T47D (cell line): ENCODE data around the gene FLYWCH2.
A peak's percentile ranks its signal among the peaks of the same experiment; 100 is the strongest.

Source experiments
- DNase-seq, 2 experiments: peaks; one replicate each; pipeline versions ENCODE4 v3.0.0 to v3.0.0-alpha.2; 2011 to 2012; ENCODE audit warnings: low read depth in 1 of 2, low spot score in 1 of 2
- JUND ChIP-seq: IDR thresholded peaks from 2 replicates; pipeline ENCODE4 v1.6.1; 2012; ENCODE audit warnings: low read depth
- in situ Hi-C: cut with HindIII; loops from 2 replicates; pipeline ENCODE4 v1.10.0; 2016; ENCODE audit warnings: low sequenced_read_pairs, low pct_unique_long_range_greater_than_20kb

The FLYWCH2 gene, protein sequence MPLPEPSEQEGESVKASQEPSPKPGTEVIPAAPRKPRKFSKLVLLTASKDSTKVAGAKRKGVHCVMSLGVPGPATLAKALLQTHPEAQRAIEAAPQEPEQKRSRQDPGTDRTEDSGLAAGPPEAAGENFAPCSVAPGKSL

DNA sequence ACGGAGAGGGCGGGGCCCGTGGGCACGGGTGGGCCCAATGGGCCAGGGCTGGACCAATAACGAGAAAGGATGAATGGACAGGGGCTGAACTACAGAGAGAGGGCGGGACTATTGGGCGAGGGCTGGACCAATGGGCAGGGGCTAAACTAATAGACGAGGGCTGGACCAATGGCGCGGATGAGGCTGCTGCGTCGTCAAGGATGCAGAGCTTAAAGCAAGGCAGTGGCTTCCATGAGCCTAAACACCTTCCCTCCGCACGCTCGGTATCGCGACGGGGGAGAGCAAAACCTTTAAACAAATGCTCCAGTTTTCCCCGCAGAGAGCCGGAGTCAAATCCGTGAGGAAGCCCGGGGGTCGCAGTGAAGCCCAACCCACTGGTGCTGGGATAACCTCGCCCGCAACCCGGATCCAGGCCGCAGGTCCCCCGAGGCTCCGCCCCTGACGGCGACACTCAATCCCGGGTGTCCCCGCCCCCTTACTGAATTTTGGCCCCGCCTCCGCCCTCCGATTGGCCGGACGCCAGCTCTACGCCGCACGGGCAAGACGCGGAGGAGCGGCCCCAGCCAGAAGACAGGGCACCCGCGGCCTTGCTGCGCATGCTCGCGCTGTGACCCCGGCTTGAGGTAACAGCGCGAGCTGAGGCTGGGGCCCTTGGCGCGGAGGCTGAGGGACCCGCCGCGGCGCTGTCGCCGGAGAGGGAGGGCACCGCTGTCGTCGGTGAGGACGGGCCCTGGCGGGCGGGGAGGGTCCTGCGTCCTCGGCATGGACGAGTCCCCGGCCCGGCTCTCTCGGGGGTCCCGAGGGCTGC, at the start of gene FLYWCH2:
FLYWCH2 (plus strand) TSS at position 566 of the 808 bp plus-strand sequence. CDS start 13,235 bp downstream, outside the sequence.
- in situ Hi-C loops: no loop called here
- peak; percentile 89 to 99 for DNase-seq
- TF ChIP-seq JUND: no peak

DNA sequence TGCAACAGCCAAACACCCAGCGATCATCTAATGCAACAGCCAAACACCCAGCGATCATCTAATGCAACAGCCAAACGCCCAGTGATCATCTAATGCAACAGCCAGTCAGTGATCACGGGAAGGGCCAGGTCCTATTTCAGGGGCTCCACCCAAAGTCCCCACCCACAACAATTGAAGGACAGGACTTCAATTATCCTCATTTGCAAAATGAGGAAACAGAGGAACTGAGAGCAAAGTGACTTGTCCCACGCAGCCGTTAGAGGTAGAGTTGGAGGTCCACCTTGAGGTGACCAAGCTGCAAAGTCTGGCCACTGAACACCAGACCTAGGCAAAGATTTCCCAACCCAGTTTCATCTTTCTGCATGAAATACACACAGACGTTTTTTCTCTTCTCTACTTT, 49.2 kb upstream of the FLYWCH2 start:
- in situ Hi-C loops: no loop called here
- TF ChIP-seq JUND: no peak
- DNase-seq: no peak

DNA sequence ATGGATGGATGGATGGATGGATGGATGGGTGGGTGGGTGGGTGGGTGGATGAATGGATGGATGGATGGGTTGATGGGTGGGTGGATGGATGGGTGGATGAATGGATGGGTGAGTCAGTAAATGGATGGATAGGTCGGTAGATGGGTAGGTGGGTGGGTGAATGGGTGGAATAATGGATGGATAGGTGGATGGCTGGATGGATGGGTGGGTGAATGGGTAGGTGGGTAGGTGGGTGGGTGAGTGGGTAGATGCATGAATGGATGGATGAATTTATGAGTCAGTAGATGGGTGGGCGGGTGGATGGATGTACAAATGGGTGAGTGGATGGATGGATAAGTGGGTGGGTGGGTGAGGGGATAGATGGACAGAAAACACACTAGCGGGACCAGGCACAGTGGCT, 48.0 kb upstream of the FLYWCH2 start:
- no peak for DNase-seq
- TF ChIP-seq JUND: no peak
- in situ Hi-C loops: no loop called here

DNA sequence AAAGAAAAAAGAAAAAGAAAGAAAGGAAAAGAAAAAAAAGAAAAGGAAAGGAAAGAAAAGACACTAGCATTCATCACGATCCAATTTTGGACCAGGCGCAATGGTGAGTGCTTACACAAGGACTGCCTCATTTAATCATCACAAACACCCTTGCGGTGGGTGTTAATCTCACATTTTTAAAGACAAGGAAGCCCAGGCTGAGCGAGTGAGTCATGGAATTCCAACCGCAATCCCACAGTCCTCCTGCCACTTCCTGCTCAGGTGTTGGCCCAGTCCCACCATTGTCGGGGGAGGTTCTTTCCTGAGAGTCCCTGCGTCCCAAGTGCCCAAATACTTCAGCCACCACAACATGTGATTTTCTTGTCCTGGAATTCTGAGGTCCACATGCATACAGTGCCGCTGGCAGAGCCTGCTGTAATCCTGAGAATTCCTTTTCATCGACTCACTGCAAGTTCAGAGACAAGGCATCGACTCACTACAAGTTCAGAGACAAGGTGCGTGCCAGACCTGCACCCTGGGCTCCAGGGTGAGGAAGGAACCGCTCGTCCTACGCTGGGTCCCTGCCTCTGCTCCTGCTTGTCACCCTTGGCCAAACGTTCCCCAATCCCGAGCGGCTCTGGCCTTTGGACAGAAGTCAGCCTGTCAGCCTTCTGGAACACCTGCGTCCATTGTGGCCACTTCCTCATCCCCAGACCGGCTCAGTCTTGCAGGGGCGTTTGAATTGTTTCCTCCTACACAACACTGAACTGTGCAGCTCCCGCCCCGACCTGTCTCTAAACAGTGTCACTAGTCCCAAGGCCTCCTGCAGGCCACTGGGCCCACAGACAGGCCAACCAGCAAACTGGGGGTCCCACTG, 47.1 kb upstream of the FLYWCH2 start:
- DNase-seq: peak; percentile 65 to 96
- no peak; the same call in 1 of the 2 replicates for TF ChIP-seq JUND
- in situ Hi-C loops: no loop called here

DNA sequence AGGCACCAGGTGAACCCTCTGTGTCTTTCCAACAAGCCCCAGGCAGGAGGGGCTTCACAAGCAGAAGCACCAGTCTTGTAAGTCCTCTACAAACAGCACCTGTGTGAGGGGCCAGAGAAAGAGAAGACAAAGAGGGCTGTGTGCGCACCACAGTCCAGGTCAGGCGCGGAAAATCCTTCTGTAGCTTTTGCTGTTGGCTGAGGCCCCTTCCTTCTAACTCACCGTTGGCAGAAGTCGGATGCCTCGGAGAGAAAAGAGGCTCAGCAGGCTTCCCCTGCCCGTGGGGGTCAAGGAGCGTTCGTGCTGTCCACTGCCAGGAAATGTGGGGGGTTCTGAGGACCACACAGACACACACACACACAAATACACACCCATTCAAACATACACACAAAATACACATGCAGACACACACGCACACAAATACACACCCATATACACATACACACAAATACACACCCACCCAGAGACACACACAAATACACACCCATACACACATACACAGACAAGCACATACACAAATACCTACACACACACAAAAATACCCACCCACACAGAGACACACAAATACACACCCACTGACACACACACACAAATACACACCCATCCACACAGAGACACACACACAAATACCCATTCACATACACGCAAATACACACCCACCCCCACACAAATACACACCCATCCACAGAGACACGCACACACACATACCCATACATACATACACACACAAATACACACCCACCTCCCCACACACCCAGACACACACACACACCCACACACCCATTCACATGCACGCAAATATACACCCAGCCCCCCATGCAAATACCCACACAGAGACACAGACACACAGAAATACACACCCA, 46.1 kb upstream of the FLYWCH2 start:
- no peak for DNase-seq
- in situ Hi-C loops: no loop called here
- TF ChIP-seq JUND: no peak

DNA sequence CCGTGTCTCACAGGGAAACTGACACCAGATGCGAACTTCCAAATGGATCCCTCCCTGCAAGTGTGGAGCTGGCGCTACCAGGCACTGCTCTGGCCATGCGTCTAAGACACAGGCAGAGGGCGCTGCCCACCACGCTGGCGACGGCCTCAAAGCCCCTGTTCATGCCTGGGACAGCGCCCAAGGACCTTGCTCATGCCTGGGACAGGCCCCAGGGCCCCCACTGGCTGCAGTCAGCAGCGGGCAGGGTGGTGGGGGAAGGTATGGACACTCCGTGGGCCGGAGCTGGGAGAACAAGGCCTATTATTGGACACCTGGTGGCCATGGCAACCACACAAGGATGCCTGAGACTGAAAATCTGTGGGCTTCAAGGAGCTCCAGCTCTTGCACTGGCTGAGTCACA, 44.1 kb upstream of the FLYWCH2 start:
- no peak for TF ChIP-seq JUND
- peak; percentile 83 for DNase-seq
- in situ Hi-C loops: no loop called here

DNA sequence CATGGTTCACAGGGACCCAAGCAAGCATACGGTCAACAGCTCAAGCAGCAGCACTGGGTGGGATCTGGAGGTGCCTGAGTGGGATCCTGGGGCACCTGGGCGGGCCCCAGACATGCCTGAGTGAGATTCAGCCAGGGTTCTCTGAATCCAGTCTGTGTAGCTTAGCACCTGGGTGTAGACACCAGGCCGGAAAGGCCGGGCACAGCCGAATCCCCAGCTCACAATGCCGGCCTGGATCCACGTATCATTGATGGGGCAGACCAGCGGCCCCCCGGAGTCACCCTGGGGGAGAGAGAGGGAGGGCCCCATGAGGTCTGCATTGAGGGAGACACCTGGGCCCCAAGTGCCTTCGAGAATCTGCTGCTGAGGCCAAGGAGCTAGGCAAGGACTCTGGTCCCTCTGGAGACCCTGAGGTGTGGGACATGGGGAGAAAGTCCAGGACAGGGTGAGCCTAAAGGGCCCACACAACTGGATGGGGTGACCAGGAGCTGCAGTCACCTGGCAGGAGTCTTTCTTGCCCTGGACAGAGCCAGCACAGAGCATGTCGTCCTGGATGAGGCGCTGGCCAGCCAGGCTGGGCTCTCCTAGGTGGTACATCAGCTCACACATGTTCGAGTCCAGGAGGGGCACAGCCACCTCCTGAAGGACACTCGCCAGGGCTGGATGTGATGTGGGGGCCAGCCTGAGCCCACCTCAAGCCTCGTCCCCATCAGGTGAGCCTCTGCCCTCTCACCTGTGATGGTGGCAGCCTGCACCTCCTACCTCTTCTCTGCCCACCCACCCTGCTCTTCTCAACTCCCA, 43.2 kb upstream of the FLYWCH2 start:
- no peak for DNase-seq
- in situ Hi-C loops: no loop called here
- TF ChIP-seq JUND: no peak

DNA sequence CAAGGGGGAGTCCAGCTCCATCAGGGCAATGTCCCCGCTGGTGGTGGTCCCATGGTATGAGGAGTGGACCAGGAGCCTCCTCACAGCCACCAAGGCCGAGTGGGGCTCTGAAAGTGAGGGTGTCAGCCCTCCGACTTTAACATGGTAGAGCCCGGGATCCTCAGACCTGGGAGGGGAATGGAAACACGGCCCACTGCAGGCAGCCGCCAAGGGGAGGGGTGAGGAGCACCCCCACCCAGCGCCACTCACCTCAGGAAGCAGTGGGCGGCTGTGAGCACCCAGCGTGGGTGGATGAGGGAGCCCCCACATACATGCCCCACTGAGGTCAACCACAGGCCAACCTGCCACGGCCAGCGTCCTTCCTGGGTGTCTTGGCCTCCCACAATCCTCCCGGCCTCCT, 42.1 kb upstream of the FLYWCH2 start:
- in situ Hi-C loops: no loop called here
- no peak for TF ChIP-seq JUND
- no peak for DNase-seq

DNA sequence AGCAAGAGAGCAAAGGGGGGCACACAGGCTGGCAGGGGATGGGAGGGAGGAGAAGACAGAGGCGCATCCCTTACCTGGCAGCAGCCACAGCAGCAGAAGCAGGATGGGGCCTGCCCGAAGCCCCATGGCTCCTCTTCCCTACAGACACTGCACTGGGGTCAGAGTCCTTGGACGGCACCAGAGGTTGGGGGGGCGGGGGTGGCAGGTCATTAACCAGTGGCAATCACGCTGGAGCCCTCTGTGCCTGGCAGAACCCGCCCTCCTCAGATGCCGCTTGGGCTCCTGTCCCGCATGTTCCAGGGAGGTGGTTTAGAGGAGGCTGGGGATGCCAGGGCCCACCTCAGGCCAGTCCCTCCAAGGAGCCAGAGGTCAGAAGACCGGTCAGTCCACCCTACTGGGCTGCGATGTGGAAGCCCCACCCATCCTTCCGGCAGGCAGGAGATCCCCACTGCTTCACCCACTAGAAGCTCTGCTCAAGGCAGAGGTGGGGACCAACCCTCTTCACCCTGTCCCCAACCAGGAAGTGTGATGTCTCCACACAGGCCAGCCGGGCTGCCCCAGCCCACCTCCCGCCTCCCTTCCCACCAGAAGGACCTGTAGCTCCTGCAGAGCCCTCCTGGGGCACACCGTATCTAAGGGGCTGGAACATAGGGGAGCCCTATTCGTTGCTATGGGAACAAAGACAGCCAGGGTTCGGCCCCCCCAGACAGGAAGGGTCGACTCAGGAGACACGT, 41.2 kb upstream of the FLYWCH2 start:
- DNase-seq: no peak
- in situ Hi-C loops: no loop called here
- no peak for TF ChIP-seq JUND

DNA sequence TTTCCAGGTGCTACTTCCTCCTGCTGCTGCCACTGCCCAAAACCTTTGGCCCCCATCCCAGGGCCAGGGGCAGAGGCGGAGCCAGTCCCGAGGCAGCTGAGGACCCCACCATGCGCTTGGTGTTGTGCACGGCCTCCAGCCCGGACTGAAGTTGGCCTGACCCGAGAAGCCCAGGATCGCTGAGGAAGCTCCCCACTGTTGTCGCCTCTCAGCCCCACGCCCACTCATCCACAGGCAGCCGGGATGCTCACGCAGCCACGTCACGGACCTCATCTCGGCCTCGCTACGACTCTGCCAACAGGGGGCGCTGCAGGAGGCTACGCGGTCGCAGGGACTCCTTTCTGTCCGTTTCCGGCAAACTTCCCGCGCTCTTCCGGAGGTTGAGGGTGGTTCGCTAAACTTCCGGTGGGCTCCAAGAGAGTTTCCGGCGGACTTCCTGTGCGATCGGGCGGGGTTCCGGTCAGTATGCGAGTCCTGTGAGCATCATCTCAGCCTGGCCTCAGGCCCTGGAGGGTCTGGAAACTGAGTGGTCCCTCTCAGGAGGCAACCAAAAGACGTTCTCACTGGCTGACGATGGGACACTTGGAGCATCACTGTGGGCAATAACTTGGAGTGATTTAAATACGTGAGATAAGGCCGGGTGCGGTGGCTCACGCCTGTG, 40.5 kb upstream of the FLYWCH2 start:
- DNase-seq: no peak

More for the DNA sequence above, 40.5 kb upstream of the FLYWCH2 start:
- in situ Hi-C loops: no loop called here
- no peak for TF ChIP-seq JUND
